ENCODE data around the gene FAM114A1.
"Not testable (repeated sequence)": the region's sequence is repeated elsewhere in the genome, so short reads cannot be mapped to it uniquely, and the experiment has no call there.

FAM114A1 gene

GRCh38 chr4:38935391-38936073 lies 67.9 kb downstream of the FAM114A1 start:
- DNase-seq (ENCODE audit: low read depth): no peak

- no peak for DNase-seq (ENCODE audit: low read depth)
Measured at GRCh38 chr4:38939165-38939564, 71.6 kb downstream of the FAM114A1 start.

GRCh38 chr4:38940476-38940875 lies 72.9 kb downstream of the FAM114A1 start:
- no peak for DNase-seq (ENCODE audit: low read depth)

GRCh38 chr4:38941906-38942305 lies 74.3 kb downstream of the FAM114A1 start:
- DNase-seq (ENCODE audit: low read depth): not testable (repeated sequence)

GRCh38 chr4:38943343-38943742 lies 75.7 kb downstream of the FAM114A1 start:
- DNase-seq (ENCODE audit: low read depth): no peak

- DNase-seq (ENCODE audit: low read depth): no peak
Measured at GRCh38 chr4:38944440-38944839, 76.8 kb downstream of the FAM114A1 start.

GRCh38 chr4:38946919-38947318 lies 79.3 kb downstream of the FAM114A1 start:
- no peak for DNase-seq (ENCODE audit: low read depth)

- no peak for DNase-seq (ENCODE audit: low read depth)
Measured at GRCh38 chr4:38948551-38948950, 80.9 kb downstream of the FAM114A1 start.

GRCh38 chr4:38949411-38950051 lies 81.9 kb downstream of the FAM114A1 start:
- peak; percentile 35 for DNase-seq (ENCODE audit: low read depth)

- no peak for DNase-seq (ENCODE audit: low read depth)
Measured at GRCh38 chr4:38950159-38950558, 82.6 kb downstream of the FAM114A1 start.

GRCh38 chr4:38950734-38951133 lies 83.1 kb downstream of the FAM114A1 start:
- no peak for DNase-seq (ENCODE audit: low read depth)

- DNase-seq (ENCODE audit: low read depth): no peak
Measured at GRCh38 chr4:38951598-38951997, 84.0 kb downstream of the FAM114A1 start.

- DNase-seq (ENCODE audit: low read depth): no peak
Measured at GRCh38 chr4:38952017-38952416, 84.4 kb downstream of the FAM114A1 start.

GRCh38 chr4:38954727-38955126 lies 87.1 kb downstream of the FAM114A1 start:
- DNase-seq (ENCODE audit: low read depth): no peak

- DNase-seq (ENCODE audit: low read depth): no peak
Measured at GRCh38 chr4:38955957-38956356, 88.4 kb downstream of the FAM114A1 start.

- no peak for DNase-seq (ENCODE audit: low read depth)
Measured at GRCh38 chr4:38957261-38957815, 89.7 kb downstream of the FAM114A1 start.

- no peak for DNase-seq (ENCODE audit: low read depth)
Measured at GRCh38 chr4:38957893-38958292, 90.3 kb downstream of the FAM114A1 start.

GRCh38 chr4:38958453-38959190 lies 91.0 kb downstream of the FAM114A1 start:
- DNase-seq (ENCODE audit: low read depth): no peak

GRCh38 chr4:38959248-38959647 lies 91.6 kb downstream of the FAM114A1 start:
- not testable (repeated sequence) for DNase-seq (ENCODE audit: low read depth)

GRCh38 chr4:38964942-38965775 lies 97.6 kb downstream of the FAM114A1 start:
- DNase-seq (ENCODE audit: low read depth): no peak

GRCh38 chr4:38965866-38966265 lies 98.3 kb downstream of the FAM114A1 start:
- DNase-seq (ENCODE audit: low read depth): no peak

Measured in T-helper 22 cell (primary cell).